Measurements from ENCODE around the gene TUBB2B.
A peak's percentile ranks its signal among the peaks of the same experiment; 100 is the strongest.
"Not testable (repeated sequence)": the region's sequence is repeated elsewhere in the genome, so short reads cannot be mapped to it uniquely, and the experiment has no call there.

The TUBB2B gene

GRCh38 chr6:3209114-3210023, 18.1 kb downstream of the TUBB2B start:
- DNase-seq = peak; percentile 47

GRCh38 chr6:3208775-3209113, 18.7 kb downstream of the TUBB2B start:
- DNase-seq = no peak

GRCh38 chr6:3208098-3208774, 19.2 kb downstream of the TUBB2B start:
- no peak for DNase-seq

GRCh38 chr6:3206339-3207015, 21.0 kb downstream of the TUBB2B start:
- DNase-seq = no peak

- no peak for DNase-seq
Observed at GRCh38 chr6:3205913-3206312, 21.5 kb downstream of the TUBB2B start.

- no peak for DNase-seq
Observed at GRCh38 chr6:3204921-3205320, 22.5 kb downstream of the TUBB2B start.

- no peak for DNase-seq
Observed at GRCh38 chr6:3202999-3203696, 24.3 kb downstream of the TUBB2B start.

- no peak for DNase-seq
Observed at GRCh38 chr6:3201388-3201787, 26.1 kb downstream of the TUBB2B start.

- DNase-seq = no peak
Observed at GRCh38 chr6:3200682-3201081, 26.8 kb downstream of the TUBB2B start.

GRCh38 chr6:3199382-3199781, 28.1 kb downstream of the TUBB2B start:
- DNase-seq = no peak

GRCh38 chr6:3197734-3198133, 29.7 kb downstream of the TUBB2B start:
- DNase-seq = not testable (repeated sequence)

- DNase-seq = no peak
Observed at GRCh38 chr6:3196770-3197169, 30.7 kb downstream of the TUBB2B start.

- no peak for DNase-seq
Observed at GRCh38 chr6:3195695-3196497, 31.6 kb downstream of the TUBB2B start.

- no peak for DNase-seq
Observed at GRCh38 chr6:3195420-3195694, 32.1 kb downstream of the TUBB2B start.

- DNase-seq = no peak
Observed at GRCh38 chr6:3194535-3195419, 32.7 kb downstream of the TUBB2B start.

- no peak for DNase-seq
Observed at GRCh38 chr6:3193102-3193849, 34.2 kb downstream of the TUBB2B start.

- no peak for DNase-seq
Observed at GRCh38 chr6:3190779-3191178, 36.7 kb downstream of the TUBB2B start.

- no peak for DNase-seq
Observed at GRCh38 chr6:3190056-3190455, 37.4 kb downstream of the TUBB2B start.

GRCh38 chr6:3189192-3189591, 38.3 kb downstream of the TUBB2B start:
- not testable (repeated sequence) for DNase-seq

GRCh38 chr6:3188262-3188661, 39.2 kb downstream of the TUBB2B start:
- DNase-seq = no peak

GRCh38 chr6:3186974-3187382, 40.5 kb downstream of the TUBB2B start:
- DNase-seq = no peak
